ENCODE data around the gene PPP1R3D. TPM values are rescaled to one million over a fixed set of nuclear protein-coding genes. Genes with fewer than 3 reads are reported as not detected.

PPP1R3D gene
- total and polyA plus RNA-seq, 9 of the 15 experiments (the other 6 are each of a cell fraction or from before 2014, with no cell fraction given) = 0.35 to 3.3 (median 1.8) TPM

DNA sequence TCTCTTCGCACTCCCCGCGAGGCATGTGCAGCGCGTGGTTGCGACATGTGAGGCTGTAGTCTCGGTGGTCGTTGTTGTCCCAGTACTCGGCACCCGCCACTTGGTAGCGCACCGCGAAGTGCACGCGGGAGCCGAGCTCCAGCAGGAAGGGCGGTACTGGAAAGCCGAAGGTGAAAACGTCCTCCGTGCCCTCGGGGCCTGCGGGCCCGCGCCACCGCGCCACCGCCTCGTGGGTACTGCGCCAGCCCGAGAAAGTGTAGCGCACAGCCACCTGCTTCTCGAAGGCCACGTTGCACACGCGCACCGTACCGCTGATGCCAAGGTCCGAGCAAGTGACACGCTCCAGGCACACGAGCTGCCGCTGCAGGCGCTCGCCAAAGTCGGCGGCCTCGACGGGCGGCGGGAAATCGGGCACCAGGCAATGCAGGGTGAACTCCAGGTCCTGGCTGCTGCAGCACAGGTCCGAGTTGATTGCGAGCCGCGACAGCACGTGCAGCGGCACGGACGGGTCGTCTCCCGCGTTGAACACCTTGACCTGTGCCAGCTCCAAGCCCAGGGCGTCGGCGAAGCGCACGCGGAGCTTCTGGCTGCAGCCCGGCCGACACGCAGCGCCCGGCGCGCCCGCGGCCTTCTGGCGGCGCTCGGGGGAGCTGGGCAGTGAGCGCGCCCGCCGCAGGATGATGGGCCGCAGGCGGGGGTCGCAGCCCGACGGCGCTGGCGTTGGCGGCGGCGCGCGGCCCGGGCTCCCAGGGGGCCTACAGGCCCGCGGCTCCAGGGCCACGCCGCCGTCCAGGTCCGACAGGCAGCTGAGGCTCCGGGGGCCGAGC, 840 bp downstream of the PPP1R3D start (continued):
- TF ChIP-seq, protein P1, sequence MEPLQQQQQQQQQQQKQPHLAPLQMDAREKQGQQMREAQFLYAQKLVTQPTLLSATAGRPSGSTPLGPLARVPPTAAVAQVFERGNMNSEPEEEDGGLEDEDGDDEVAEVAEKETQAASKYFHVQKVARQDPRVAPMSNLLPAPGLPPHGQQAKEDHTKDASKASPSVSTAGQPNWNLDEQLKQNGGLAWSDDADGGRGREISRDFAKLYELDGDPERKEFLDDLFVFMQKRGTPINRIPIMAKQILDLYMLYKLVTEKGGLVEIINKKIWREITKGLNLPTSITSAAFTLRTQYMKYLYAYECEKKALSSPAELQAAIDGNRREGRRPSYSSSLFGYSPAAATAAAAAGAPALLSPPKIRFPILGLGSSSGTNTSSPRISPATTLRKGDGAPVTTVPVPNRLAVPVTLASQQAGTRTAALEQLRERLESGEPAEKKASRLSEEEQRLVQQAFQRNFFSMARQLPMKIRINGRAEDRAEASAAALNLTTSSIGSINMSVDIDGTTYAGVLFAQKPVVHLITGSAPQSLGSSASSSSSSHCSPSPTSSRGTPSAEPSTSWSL (CRISPR knock-in tag; IDR thresholded peaks at IDR 0.05; ENCODE audit: borderline replicate concordance) = no peak
- TF ChIP-seq ZSCAN32 (CRISPR knock-in tag; IDR thresholded peaks at IDR 0.05) = no peak
- TF ChIP-seq EGR1 (conservative IDR thresholded peaks at IDR 0.05) = no peak
- no peak for TF ChIP-seq SUPT5H (IDR thresholded peaks at IDR 0.05)
- no peak for TF ChIP-seq ELF2 (CRISPR knock-in tag; IDR thresholded peaks at IDR 0.05)
- TF ChIP-seq, protein P2, sequence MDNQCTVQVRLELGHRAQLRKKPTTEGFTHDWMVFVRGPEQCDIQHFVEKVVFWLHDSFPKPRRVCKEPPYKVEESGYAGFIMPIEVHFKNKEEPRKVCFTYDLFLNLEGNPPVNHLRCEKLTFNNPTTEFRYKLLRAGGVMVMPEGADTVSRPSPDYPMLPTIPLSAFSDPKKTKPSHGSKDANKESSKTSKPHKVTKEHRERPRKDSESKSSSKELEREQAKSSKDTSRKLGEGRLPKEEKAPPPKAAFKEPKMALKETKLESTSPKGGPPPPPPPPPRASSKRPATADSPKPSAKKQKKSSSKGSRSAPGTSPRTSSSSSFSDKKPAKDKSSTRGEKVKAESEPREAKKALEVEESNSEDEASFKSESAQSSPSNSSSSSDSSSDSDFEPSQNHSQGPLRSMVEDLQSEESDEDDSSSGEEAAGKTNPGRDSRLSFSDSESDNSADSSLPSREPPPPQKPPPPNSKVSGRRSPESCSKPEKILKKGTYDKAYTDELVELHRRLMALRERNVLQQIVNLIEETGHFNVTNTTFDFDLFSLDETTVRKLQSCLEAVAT (IDR thresholded peaks at IDR 0.05) = peak in 1 of 2 experiments; percentile 50; a peak in 1 of 4 replicates
- TF ChIP-seq, protein P3, sequence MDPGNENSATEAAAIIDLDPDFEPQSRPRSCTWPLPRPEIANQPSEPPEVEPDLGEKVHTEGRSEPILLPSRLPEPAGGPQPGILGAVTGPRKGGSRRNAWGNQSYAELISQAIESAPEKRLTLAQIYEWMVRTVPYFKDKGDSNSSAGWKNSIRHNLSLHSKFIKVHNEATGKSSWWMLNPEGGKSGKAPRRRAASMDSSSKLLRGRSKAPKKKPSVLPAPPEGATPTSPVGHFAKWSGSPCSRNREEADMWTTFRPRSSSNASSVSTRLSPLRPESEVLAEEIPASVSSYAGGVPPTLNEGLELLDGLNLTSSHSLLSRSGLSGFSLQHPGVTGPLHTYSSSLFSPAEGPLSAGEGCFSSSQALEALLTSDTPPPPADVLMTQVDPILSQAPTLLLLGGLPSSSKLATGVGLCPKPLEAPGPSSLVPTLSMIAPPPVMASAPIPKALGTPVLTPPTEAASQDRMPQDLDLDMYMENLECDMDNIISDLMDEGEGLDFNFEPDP (CRISPR knock-in tag; IDR thresholded peaks at IDR 0.05) = no peak
- peak; percentile 61; the same call in 1 of the 2 replicates for TF ChIP-seq IRF2 (CRISPR knock-in tag; IDR thresholded peaks at IDR 0.05)
- TF ChIP-seq ZNF174 (CRISPR knock-in tag; IDR thresholded peaks at IDR 0.05) = no peak
- TF ChIP-seq PHF8 (IDR thresholded peaks at IDR 0.05; ENCODE audit: borderline replicate concordance, low read length) = no peak
- no peak for TF ChIP-seq PHF20 (IDR thresholded peaks at IDR 0.05; ENCODE audit: partially characterized antibody)
- TF ChIP-seq ZFP36 (IDR thresholded peaks at IDR 0.05; ENCODE audit: low read depth, low read length, partially characterized antibody) = no peak
- no peak for TF ChIP-seq ZNF124 (CRISPR knock-in tag; IDR thresholded peaks at IDR 0.05)
- TF ChIP-seq HOXB6 (CRISPR knock-in tag; IDR thresholded peaks at IDR 0.05; ENCODE audit: borderline replicate concordance) = no peak
- TF ChIP-seq SMARCC2 (IDR thresholded peaks at IDR 0.05; ENCODE audit: low read depth) = no peak
- TF ChIP-seq ZNF253 (CRISPR knock-in tag; conservative IDR thresholded peaks at IDR 0.05) = no peak
- no peak for TF ChIP-seq FUS (optimal IDR thresholded peaks at IDR 0.05; ENCODE audit: low read depth, low read length)
